Stimulated activated naive CD8-positive, alpha-beta T cell treated with anti-CD3 and anti-CD28 coated beads, Interleukin-15, amount 100 ng/mL, for 72 hours (primary cell): ENCODE measurements around the gene ILK.
A peak's percentile ranks its signal among the peaks of the same experiment; 100 is the strongest.

Source experiments
- ATAC-seq: fragments of 150-1000 bp; cut with Tn5 transposase; 2 replicates; pipeline ENCODE4 v1.10.0; 2021; ENCODE audit warnings: mild to moderate bottlenecking, moderate library complexity
- DNase-seq, 2 donors: peaks; one replicate each; pipeline ENCODE4 v3.0.0; 2021 to 2022
- H3K27ac Mint-ChIP-seq, 2 donors: one replicate each; pipeline ENCODE4 v1.8.0; 2022; ENCODE audit warnings: mild to moderate bottlenecking in 2 of 2, mixed read lengths in 2 of 2, moderate library complexity in 2 of 2
- H3K27me3 Mint-ChIP-seq: one replicate; pipeline ENCODE4 v1.8.0; 2022; ENCODE audit warnings: mixed read lengths
- H3K4me1 Mint-ChIP-seq: one replicate; pipeline ENCODE4 v1.8.0; 2022; ENCODE audit warnings: mild to moderate bottlenecking, mixed read lengths
- H3K4me3 Mint-ChIP-seq, 2 donors: one replicate each; pipeline ENCODE4 v1.8.0; 2022; ENCODE audit warnings: mild to moderate bottlenecking in 2 of 2, mixed read lengths in 2 of 2, moderate library complexity in 1 of 2
- H3K9me3 Mint-ChIP-seq, 2 donors: one replicate each; pipeline ENCODE4 v1.8.0; 2022; ENCODE audit warnings: mixed read lengths in 2 of 2

ILK gene

DNA sequence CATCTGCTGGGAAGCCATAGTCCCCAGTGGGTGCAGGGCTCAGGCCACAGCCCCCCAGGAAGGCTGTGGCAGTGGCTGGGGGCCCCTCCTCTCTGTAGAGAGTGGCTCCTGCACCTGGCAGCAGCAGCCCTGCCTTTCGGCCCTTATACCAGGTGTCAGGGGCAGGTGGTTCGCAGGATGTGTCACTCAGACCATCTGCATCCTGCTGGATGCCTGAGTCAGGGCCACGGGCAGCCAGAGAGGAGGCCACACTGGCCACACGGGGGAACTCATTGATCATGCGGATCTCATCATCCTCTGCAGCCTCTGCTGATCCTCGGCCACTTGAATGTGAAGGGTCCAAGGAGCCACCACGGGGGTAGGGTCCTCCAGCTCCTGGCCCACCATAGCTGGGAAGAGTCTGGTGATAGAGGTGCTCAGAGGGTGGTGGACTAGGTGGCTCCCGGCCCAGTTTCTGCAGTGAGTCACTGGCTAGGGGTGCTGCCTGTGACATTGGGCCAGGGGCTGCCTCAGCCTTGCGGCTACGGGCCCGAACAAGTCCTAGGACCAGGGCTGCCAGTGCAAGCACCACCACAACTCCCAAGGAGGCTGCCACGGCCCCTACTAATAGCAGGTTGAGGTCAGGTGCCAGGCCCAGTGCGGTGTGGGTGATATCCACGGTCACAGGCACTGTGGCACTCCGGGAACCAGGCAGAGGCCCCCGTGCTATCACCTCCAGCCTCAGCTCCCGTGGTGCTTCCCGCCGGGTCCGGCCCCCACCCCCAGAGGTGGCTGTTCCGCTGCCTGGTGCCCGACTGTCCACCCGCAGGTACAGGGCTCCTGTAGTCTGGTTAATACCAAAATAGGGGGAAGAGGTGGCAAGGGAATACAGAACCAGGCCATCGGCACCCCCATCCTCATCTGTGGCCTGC is 18.9 kb downstream of the ILK start:
- H3K9me3 Mint-ChIP-seq = no peaks in the 10 kb centered on the region
- ATAC-seq (no peak), DNase-seq (no peak)
- H3K27ac Mint-ChIP-seq = no peak overlapping the region
- H3K27me3 Mint-ChIP-seq = no peaks in the 10 kb centered on the region
- no peak overlapping the region for H3K4me3 Mint-ChIP-seq
- peaks cover 14% of the 10 kb centered on the region for H3K4me1 Mint-ChIP-seq

GRCh38 chr11:6623391-6624363 is 20.1 kb downstream of the ILK start:
- Mint-ChIP-seq H3K4me3 (no peak overlapping the region), H3K4me1 (peaks cover 25% of the 10 kb centered on the region), H3K9me3 (no peaks in the 10 kb centered on the region), H3K27ac (no peak overlapping the region), H3K27me3 (no peaks in the 10 kb centered on the region)
- DNase-seq (no peak), ATAC-seq (no peak)

DNA sequence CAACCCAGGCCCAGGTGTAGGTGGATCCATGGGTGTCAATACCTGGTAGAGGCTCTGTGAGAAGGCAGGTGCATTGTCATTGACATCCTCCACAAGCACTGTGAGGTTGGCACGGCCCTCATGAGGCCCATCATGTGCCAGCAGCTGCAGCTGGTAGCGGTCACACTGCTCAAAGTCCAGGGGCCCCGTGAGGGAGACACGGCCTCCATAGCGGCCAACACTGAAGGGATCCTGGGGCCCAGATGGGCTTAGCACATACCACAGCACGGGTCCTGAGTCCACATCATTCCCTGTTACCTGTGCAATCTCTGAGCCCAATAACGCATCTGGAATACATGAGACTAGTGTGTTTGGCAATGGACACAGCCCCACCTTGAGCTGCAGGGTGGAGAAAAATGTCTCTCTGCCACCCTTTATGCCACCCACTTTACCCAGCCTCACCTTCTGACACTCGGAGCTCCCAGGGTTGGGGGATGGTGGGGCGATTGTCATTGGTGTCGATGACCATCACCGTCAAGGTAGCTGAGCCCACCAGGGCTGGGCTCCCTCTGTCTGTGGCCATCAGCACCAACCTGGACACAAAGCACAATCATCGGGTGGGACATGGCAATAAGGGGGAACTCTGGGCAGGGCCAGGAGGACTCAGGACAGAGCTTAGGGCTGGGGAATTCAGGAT is 21.7 kb downstream of the ILK start:
- no peak for DNase-seq
- H3K27me3 Mint-ChIP-seq = no peaks in the 10 kb centered on the region
- no peak overlapping the region for H3K27ac Mint-ChIP-seq
- ATAC-seq = no peak
- no peaks in the 10 kb centered on the region for H3K9me3 Mint-ChIP-seq
- H3K4me3 Mint-ChIP-seq = no peak overlapping the region
- H3K4me1 Mint-ChIP-seq = peaks cover 25% of the 10 kb centered on the region

GRCh38 chr11:6625832-6626420 is 22.4 kb downstream of the ILK start:
- DNase-seq (no peak), ATAC-seq (no peak)
- H3K27me3 Mint-ChIP-seq = no peaks in the 10 kb centered on the region
- no peak overlapping the region for H3K27ac Mint-ChIP-seq
- peaks cover 25% of the 10 kb centered on the region for H3K4me1 Mint-ChIP-seq
- no peak overlapping the region for H3K4me3 Mint-ChIP-seq
- H3K9me3 Mint-ChIP-seq = no peaks in the 10 kb centered on the region

DNA sequence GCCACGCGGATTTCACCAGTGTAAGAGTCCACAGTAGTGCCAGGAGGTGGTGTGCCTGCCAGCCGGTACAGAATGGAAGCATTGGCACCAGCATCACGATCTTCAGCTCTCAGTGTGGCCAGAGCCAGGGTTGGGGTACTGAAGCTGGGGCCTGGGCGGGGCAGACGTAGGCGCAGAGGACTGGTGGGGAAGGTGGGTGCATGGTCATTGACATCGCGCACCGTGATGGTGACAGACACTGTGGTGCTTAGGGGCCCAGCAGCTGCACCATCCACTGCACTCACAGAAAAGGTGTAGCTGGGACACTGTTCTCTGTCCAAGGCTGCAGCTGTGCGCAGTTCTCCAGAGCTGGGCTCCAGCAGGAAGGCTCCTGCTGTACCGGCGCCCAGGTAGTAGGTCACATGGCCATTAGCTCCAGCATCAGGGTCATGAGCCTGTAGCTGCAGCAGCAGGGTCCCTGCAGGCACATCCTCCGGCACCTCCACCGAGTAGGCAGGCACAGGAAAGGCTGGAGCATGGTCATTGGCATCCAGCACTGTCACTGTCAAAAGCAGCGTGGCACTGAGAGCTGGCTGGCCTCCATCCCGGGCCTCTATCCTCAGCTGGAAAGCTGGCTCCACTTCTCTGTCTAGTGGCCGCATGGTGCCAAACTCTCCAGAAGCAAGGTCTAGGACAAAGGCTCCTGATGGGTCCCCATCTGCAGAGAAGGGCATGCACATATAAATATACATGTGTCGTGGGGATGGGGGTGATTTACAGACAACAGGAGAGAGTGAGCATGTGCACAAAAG is 23.6 kb downstream of the ILK start:
- peak overlapping the region; percentile 27 to 70 for H3K4me3 Mint-ChIP-seq
- peaks cover 37% of the 10 kb centered on the region for H3K4me1 Mint-ChIP-seq
- ATAC-seq (no peak), DNase-seq (no peak)
- peak overlapping the region in 1 of 2 donors; percentile 61 for H3K27ac Mint-ChIP-seq
- H3K27me3 Mint-ChIP-seq = no peaks in the 10 kb centered on the region
- no peaks in the 10 kb centered on the region for H3K9me3 Mint-ChIP-seq

DNA sequence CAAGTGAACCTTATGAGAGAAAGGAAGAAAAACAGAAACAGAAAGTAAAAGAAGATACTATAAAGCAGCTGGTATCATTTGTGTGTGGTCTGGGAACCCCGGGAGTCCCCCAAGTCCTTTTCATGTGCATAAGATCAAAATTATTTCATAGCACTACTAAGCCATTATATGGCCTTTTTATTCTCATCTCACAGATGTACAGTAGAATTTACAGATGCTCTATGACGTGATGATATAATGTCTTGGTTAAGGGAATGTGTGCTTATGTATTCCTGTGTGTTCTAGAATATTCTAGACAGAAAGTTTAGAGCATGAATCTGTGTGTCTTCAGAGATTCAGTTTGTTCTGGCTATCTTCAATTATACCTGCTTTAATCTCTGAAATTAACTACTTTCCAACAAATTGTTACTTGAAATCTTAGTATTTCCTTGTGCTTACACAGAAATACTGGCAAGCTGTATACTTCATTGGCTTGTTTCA is 24.2 kb downstream of the ILK start:
- H3K9me3 Mint-ChIP-seq = no peaks in the 10 kb centered on the region
- ATAC-seq (peak; percentile 60), DNase-seq (no peak)
- H3K4me1 Mint-ChIP-seq = peaks cover 43% of the 10 kb centered on the region
- H3K4me3 Mint-ChIP-seq = peak overlapping the region; percentile 27 to 70
- H3K27ac Mint-ChIP-seq = peak overlapping the region in 1 of 2 donors; percentile 61
- no peaks in the 10 kb centered on the region for H3K27me3 Mint-ChIP-seq

DNA sequence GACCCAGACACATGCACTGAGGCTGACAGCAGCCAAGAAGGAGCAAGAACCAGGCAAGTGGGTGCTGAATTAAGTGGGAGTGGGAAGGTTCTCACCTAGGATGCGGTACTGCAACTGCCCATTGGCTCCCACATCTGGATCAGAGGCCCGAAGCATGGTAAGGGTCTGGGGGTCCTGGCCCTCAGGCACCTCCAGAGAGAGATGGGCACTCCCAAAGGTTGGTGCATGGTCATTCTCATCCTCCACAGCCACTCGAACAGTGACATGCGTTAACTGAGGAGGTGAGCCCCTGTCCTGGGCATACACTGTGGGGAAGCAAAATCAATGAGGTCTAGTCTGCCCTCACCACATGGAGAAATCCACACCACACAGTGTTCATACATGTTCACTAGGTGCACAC is 25.0 kb downstream of the ILK start:
- Mint-ChIP-seq H3K27ac (no peak overlapping the region), H3K4me3 (no peak overlapping the region)

DNA sequence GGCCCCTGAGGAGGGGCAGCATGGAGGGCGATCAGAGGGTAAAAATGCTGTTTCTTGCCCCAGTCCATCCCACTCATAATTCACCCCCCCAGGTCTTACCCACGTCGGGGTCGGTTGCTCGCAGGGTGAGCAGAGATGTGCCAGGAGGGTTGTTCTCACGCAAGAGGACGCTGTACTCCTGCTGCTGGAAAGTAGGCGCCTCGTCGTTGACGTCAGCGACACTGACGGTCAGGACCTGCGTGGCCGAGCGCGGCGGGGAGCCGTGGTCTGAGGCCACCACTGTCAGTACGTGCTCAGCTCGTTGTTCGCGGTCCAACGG is 26.0 kb downstream of the ILK start:
- H3K27ac Mint-ChIP-seq = no peak overlapping the region
- no peaks in the 10 kb centered on the region for H3K27me3 Mint-ChIP-seq
- peaks cover 51% of the 10 kb centered on the region for H3K4me1 Mint-ChIP-seq
- H3K4me3 Mint-ChIP-seq = no peak overlapping the region
- no peak for ATAC-seq
- H3K9me3 Mint-ChIP-seq = no peaks in the 10 kb centered on the region
- DNase-seq = no peak

More for the DNA sequence above, 25.0 kb downstream of the ILK start:
- Mint-ChIP-seq H3K4me1 (peaks cover 50% of the 10 kb centered on the region), H3K9me3 (no peaks in the 10 kb centered on the region), H3K27me3 (no peaks in the 10 kb centered on the region)
- DNase-seq (no peak), ATAC-seq (no peak)

DNA sequence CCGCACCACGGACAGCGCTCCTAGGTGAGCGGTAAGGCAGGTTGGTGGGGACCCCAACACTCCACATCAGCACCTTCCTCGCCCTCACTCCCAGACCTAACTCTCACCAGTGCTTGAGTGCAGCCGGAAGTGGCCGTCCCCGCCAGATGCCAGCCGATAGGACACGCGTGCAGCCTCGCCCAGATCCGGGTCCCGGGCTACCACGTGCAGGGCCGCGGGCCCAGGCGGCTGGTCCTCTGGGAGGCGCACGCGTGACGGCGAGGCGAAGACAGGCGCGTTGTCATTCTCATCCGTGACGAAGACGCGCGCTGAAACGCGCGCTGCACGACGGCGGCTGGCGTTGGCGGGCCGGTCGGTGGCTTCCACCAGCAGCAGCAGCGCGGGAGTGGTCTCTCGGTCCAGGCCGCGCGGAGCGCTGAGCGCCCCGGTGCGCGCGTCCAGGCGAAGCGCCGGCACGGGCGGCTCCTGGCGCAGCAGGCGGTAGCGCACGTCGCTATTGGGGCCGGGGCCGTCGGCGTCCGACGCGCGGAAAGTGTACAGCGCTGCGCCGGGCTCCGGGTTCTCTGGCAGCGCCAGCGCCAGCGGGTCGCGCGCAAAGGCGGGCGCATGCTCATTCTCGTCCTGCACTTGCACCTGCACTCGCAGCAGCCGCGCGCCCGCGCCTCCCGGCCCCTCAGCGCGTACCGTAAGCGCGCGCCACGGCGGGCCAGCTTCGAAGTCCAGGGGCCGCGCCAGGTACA is 26.5 kb downstream of the ILK start:
- no peaks in the 10 kb centered on the region for H3K27me3 Mint-ChIP-seq
- H3K9me3 Mint-ChIP-seq = no peaks in the 10 kb centered on the region
- DNase-seq = no peak
- peaks cover 51% of the 10 kb centered on the region for H3K4me1 Mint-ChIP-seq
- peak; percentile 34 for ATAC-seq
- H3K27ac Mint-ChIP-seq = no peak overlapping the region
- no peak overlapping the region for H3K4me3 Mint-ChIP-seq

GRCh38 chr11:6630632-6631291 is 27.2 kb downstream of the ILK start:
- Mint-ChIP-seq H3K4me3 (no peak overlapping the region), H3K27me3 (no peaks in the 10 kb centered on the region), H3K27ac (no peak overlapping the region), H3K9me3 (no peaks in the 10 kb centered on the region), H3K4me1 (peaks cover 51% of the 10 kb centered on the region)
- DNase-seq = no peak
- ATAC-seq = no peak

- Mint-ChIP-seq H3K4me3 (no peak overlapping the region), H3K4me1 (peaks cover 48% of the 10 kb centered on the region), H3K27me3 (no peaks in the 10 kb centered on the region), H3K27ac (peak overlapping the region in 1 of 2 donors; percentile 22), H3K9me3 (no peaks in the 10 kb centered on the region)
- ATAC-seq (no peak), DNase-seq (no peak)
Observed at GRCh38 chr11:6631361-6631890, 27.9 kb downstream of the ILK start.

GRCh38 chr11:6632116-6633073 is 28.8 kb downstream of the ILK start:
- ATAC-seq = peak; percentile 79
- peak; percentile 24 to 51 for DNase-seq

More at GRCh38 chr11:6632116-6633073, 28.8 kb downstream of the ILK start:
- peaks cover 38% of the 10 kb centered on the region for H3K4me1 Mint-ChIP-seq
- H3K27me3 Mint-ChIP-seq = no peaks in the 10 kb centered on the region
- H3K9me3 Mint-ChIP-seq = no peaks in the 10 kb centered on the region
- H3K27ac Mint-ChIP-seq = peak overlapping the region; percentile 7 to 56
- H3K4me3 Mint-ChIP-seq = peak overlapping the region in 1 of 2 donors; percentile 16
